Fibroblast of lung (primary cell): Measurements from ENCODE around the gene BABAM2. TPM values are rescaled to one million over a fixed set of nuclear protein-coding genes. Genes with fewer than 3 reads are reported as not detected.

Experiments used
- DNase-seq, 2 donors: peaks; one replicate each; pipeline versions ENCODE4 v3.0.0 to v3.0.0-alpha.2; 2010; ENCODE audit warnings: low read depth in 2 of 2
- H2AFZ ChIP-seq: 2 replicates; pipeline ENCODE4 v1.5.1; 2012; ENCODE audit warnings: low read length, control low read depth, inconsistent platforms
- H3K27ac ChIP-seq: 2 replicates; pipeline ENCODE4 v1.5.1; 2011; ENCODE audit warnings: low read length, control low read depth; ENCODE audit not compliant: insufficient read depth
- H3K27me3 ChIP-seq: 2 replicates; pipeline ENCODE4 v1.5.1; 2011; ENCODE audit warnings: mild to moderate bottlenecking, low read length; ENCODE audit not compliant: control insufficient read depth, insufficient read depth
- H3K36me3 ChIP-seq: 2 replicates; pipeline ENCODE4 v1.5.1; 2011; ENCODE audit warnings: low read length; ENCODE audit not compliant: control insufficient read depth, insufficient read depth
- H3K4me1 ChIP-seq: 2 replicates; pipeline ENCODE4 v1.5.1; 2011; ENCODE audit warnings: low read length; ENCODE audit not compliant: control insufficient read depth, insufficient read depth; ENCODE audit errors: extremely low read depth
- H3K4me2 ChIP-seq: 2 replicates; pipeline ENCODE4 v1.5.1; 2011; ENCODE audit warnings: low read length, control low read depth; ENCODE audit not compliant: insufficient read depth; ENCODE audit errors: extremely low read depth
- H3K4me3 ChIP-seq, 4 experiments: fragments of 200-600 bp in 1 of 4; sonication (generic) in 1 of 4; replicated peaks in 1 of 4; 2 replicates each; pipeline ENCODE4 v1.5.1; 2011 to 2016; ENCODE audit warnings: low read length in 4 of 4, low read depth in 3 of 4, mild to moderate bottlenecking in 3 of 4, control low read depth in 2 of 4, inconsistent platforms in 1 of 4, mixed read lengths in 1 of 4; ENCODE audit not compliant: insufficient read depth in 1 of 4; ENCODE audit errors: control extremely low read depth in 1 of 4
- H3K79me2 ChIP-seq: 2 replicates; pipeline ENCODE4 v1.5.1; 2012; ENCODE audit warnings: mild to moderate bottlenecking, low read length, inconsistent platforms; ENCODE audit not compliant: control insufficient read depth, insufficient read depth
- H3K9ac ChIP-seq: 2 replicates; pipeline ENCODE4 v1.5.1; 2011; ENCODE audit warnings: mild to moderate bottlenecking, low read length, control low read depth; ENCODE audit not compliant: insufficient read depth
- H3K9me3 ChIP-seq: 2 replicates; pipeline ENCODE4 v1.5.1; 2012; ENCODE audit warnings: low read depth, low read length; ENCODE audit not compliant: control insufficient read depth, insufficient read depth
- H4K20me1 ChIP-seq: 2 replicates; pipeline ENCODE4 v1.5.1; 2011; ENCODE audit warnings: low read length; ENCODE audit not compliant: control insufficient read depth, insufficient read depth; ENCODE audit errors: extremely low read depth
- CTCF ChIP-seq, 2 donors: IDR thresholded peaks in 1 of 2; conservative IDR thresholded peaks in 1 of 2; 1 replicate in 1 of 2; 2 replicates in 1 of 2; pipeline ENCODE4 v1.5.1; 2011 to 2012; ENCODE audit warnings: low read length in 2 of 2, control low read depth in 1 of 2, inconsistent platforms in 1 of 2, low read depth in 1 of 2, mild to moderate bottlenecking in 1 of 2
- EZH2 ChIP-seq: IDR thresholded peaks from 2 replicates; pipeline ENCODE4 v1.5.1; 2012; ENCODE audit warnings: low read length, control low read depth, mild to moderate bottlenecking; ENCODE audit errors: missing control alignments
- polyA plus RNA-seq, 2 donors: library from polyadenylated mRNA; depleted of rRNA in 1 of 2; stranded (reverse) in 1 of 2; unstranded in 1 of 2; fragments of >200 nt; gene quantifications; 2 replicates each; pipeline ENCODE4 v1.2.1, GENCODE V29; 2011 to 2012; ENCODE audit warnings: missing spikeins in 1 of 2
- total RNA-seq: library from RNA; depleted of rRNA; stranded (reverse); fragments of >200 nt; gene quantifications from 2 replicates; pipeline ENCODE4 v1.2.1, GENCODE V29; 2014

Gene BABAM2
- total and polyA plus RNA-seq, 2 donors (not counting 1 experiment from before 2014, with no cell fraction given): 25.6 to 33.4 TPM

- Histone ChIP-seq H3K4me2 (no peak overlapping the region), H3K27me3 (no peaks in the 10 kb centered on the region), H2AFZ (no peak overlapping the region), H3K9me3 (no peaks in the 10 kb centered on the region), H3K79me2 (no peaks in the 10 kb centered on the region), H4K20me1 (no peaks in the 10 kb centered on the region), H3K27ac (no peak overlapping the region), H3K4me3 (no peak overlapping the region), H3K9ac (no peak overlapping the region), H3K4me1 (peaks cover 6% of the 10 kb centered on the region), H3K36me3 (no peaks in the 10 kb centered on the region)
- TF ChIP-seq CTCF (conservative IDR thresholded peaks at IDR 0.05 in 1 of 2, IDR thresholded peaks at IDR 0.05 in 1 of 2; ENCODE audit: low read depth in 1 of 2, low read length in 2 of 2) (no peak), EZH2 (no peak)
- no peak for DNase-seq
Observed at GRCh38 chr2:28169492-28169891, 279.0 kb downstream of the BABAM2 start.

GRCh38 chr2:28172114-28172898 is 281.8 kb downstream of the BABAM2 start:
- Histone ChIP-seq H3K79me2 (no peaks in the 10 kb centered on the region), H3K4me3 (no peak overlapping the region), H3K9ac (no peak overlapping the region), H2AFZ (no peak overlapping the region), H3K27me3 (no peaks in the 10 kb centered on the region), H3K27ac (no peak overlapping the region), H3K36me3 (no peaks in the 10 kb centered on the region), H3K4me1 (no peaks in the 10 kb centered on the region), H3K9me3 (no peaks in the 10 kb centered on the region), H4K20me1 (no peaks in the 10 kb centered on the region), H3K4me2 (no peak overlapping the region)
- TF ChIP-seq CTCF (conservative IDR thresholded peaks at IDR 0.05 in 1 of 2, IDR thresholded peaks at IDR 0.05 in 1 of 2; ENCODE audit: low read depth in 1 of 2, low read length in 2 of 2) (no peak), EZH2 (no peak)
- peak; percentile 61 for DNase-seq

- Histone ChIP-seq H3K4me1 (no peaks in the 10 kb centered on the region), H3K27ac (no peak overlapping the region)
Observed at GRCh38 chr2:28173377-28173776, 282.8 kb downstream of the BABAM2 start.

More at GRCh38 chr2:28173377-28173776, 282.8 kb downstream of the BABAM2 start:
- no peak overlapping the region for H2AFZ ChIP-seq
- H3K4me3 ChIP-seq: no peak overlapping the region
- no peaks in the 10 kb centered on the region for H3K27me3 ChIP-seq
- H3K79me2 ChIP-seq: no peaks in the 10 kb centered on the region
- DNase-seq: no peak
- no peaks in the 10 kb centered on the region for H3K36me3 ChIP-seq
- no peaks in the 10 kb centered on the region for H3K9me3 ChIP-seq
- no peak overlapping the region for H3K9ac ChIP-seq
- TF ChIP-seq EZH2 (no peak), CTCF (conservative IDR thresholded peaks at IDR 0.05 in 1 of 2, IDR thresholded peaks at IDR 0.05 in 1 of 2; ENCODE audit: low read depth in 1 of 2, low read length in 2 of 2) (no peak)
- H3K4me2 ChIP-seq: no peak overlapping the region
- H4K20me1 ChIP-seq: no peaks in the 10 kb centered on the region
